ENCODE measurements around the gene PSTK. TPM values are rescaled to one million over a fixed set of nuclear protein-coding genes. Genes with fewer than 3 reads are reported as not detected.

PSTK gene
- total and polyA plus RNA-seq, 2 of the 13 experiments (the other 11 are each of a cell fraction or from before 2014, with no cell fraction given) = 8.2 to 9.3 TPM

DNA sequence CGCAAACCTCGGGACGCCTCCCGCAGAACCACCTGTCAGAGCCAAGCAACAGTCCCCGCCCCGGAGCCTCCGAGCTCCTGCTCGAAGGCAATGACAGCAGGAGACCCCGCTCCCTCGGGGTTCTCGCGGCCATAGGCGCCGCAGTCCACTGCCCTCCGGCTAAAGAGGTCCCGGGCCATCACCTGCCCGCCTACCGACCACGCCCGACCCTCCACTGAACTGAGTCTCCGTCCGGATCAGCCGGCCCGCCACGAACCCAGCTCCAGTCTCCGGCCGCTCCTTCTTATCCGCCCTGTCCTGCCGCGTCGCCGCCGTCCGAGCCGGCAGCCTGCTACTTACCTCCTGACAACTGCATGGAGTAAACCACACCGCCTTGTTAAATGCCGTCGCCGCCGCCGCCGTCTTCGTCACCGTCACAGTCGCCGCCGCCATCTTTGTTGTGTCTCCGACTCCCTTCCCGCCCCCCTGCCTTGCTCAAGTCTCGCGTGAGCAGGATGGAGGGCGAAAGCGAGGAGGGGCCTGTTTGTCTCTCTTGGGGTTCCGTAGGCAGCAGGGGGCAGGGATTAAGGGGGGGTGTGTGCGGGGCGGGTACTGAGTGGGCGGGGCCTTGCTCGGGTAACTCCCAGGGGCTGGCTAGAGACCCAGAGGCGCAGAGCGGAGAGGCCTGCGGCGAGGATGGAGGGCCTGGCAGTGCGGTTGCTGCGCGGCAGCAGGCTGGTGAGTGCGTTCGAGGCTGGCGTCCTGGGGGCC lies 28.3 kb downstream of the PSTK start, which contains the start of the genes ACADSB and IKZF5 (continued):
- TF ChIP-seq ZNF556 (CRISPR knock-in tag; IDR thresholded peaks at IDR 0.05; ENCODE audit: borderline replicate concordance) (no peak), POGZ (CRISPR knock-in tag; IDR thresholded peaks at IDR 0.05) (peak; percentile 88), SIX4 (CRISPR knock-in tag; IDR thresholded peaks at IDR 0.05) (no peak; the same call in 1 of the 2 replicates), RFXANK (CRISPR knock-in tag; IDR thresholded peaks at IDR 0.05) (no peak), TBX3 (IDR thresholded peaks at IDR 0.05; ENCODE audit: borderline replicate concordance) (no peak), MAFK (conservative IDR thresholded peaks at IDR 0.05 in 1 of 2, IDR thresholded peaks at IDR 0.05 in 1 of 2; ENCODE audit: low read length in 2 of 2) (no peak), CCAR2 (optimal IDR thresholded peaks at IDR 0.05; ENCODE audit: low read depth, low read length) (no peak), HNRNPL (IDR thresholded peaks at IDR 0.05; ENCODE audit: low read depth, low read length) (peak; percentile 13; the same call in 1 of the 2 replicates), ZNF839 (CRISPR knock-in tag; IDR thresholded peaks at IDR 0.05; ENCODE audit: borderline replicate concordance) (no peak), ZXDC (CRISPR knock-in tag; IDR thresholded peaks at IDR 0.05) (no peak), ZSCAN29 (CRISPR knock-in tag; conservative IDR thresholded peaks at IDR 0.05) (no peak), ZFP62 (CRISPR knock-in tag; IDR thresholded peaks at IDR 0.05) (no peak), ARNTL (CRISPR knock-in tag; IDR thresholded peaks at IDR 0.05) (peak; percentile 23; the same call in 1 of the 2 replicates), HMGA1 (CRISPR knock-in tag; conservative IDR thresholded peaks at IDR 0.05) (no peak), ZNF232 (CRISPR knock-in tag; IDR thresholded peaks at IDR 0.05; ENCODE audit: borderline replicate concordance) (no peak), ZNF296 (CRISPR knock-in tag; conservative IDR thresholded peaks at IDR 0.05) (no peak), ZNF484 (CRISPR knock-in tag; IDR thresholded peaks at IDR 0.05; ENCODE audit: borderline replicate concordance, low read depth) (no peak)
- TF ChIP-seq, protein P1, sequence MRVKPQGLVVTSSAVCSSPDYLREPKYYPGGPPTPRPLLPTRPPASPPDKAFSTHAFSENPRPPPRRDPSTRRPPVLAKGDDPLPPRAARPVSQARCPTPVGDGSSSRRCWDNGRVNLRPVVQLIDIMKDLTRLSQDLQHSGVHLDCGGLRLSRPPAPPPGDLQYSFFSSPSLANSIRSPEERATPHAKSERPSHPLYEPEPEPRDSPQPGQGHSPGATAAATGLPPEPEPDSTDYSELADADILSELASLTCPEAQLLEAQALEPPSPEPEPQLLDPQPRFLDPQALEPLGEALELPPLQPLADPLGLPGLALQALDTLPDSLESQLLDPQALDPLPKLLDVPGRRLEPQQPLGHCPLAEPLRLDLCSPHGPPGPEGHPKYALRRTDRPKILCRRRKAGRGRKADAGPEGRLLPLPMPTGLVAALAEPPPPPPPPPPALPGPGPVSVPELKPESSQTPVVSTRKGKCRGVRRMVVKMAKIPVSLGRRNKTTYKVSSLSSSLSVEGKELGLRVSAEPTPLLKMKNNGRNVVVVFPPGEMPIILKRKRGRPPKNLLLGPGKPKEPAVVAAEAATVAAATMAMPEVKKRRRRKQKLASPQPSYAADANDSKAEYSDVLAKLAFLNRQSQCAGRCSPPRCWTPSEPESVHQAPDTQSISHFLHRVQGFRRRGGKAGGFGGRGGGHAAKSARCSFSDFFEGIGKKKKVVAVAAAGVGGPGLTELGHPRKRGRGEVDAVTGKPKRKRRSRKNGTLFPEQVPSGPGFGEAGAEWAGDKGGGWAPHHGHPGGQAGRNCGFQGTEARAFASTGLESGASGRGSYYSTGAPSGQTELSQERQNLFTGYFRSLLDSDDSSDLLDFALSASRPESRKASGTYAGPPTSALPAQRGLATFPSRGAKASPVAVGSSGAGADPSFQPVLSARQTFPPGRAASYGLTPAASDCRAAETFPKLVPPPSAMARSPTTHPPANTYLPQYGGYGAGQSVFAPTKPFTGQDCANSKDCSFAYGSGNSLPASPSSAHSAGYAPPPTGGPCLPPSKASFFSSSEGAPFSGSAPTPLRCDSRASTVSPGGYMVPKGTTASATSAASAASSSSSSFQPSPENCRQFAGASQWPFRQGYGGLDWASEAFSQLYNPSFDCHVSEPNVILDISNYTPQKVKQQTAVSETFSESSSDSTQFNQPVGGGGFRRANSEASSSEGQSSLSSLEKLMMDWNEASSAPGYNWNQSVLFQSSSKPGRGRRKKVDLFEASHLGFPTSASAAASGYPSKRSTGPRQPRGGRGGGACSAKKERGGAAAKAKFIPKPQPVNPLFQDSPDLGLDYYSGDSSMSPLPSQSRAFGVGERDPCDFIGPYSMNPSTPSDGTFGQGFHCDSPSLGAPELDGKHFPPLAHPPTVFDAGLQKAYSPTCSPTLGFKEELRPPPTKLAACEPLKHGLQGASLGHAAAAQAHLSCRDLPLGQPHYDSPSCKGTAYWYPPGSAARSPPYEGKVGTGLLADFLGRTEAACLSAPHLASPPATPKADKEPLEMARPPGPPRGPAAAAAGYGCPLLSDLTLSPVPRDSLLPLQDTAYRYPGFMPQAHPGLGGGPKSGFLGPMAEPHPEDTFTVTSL (CRISPR knock-in tag; IDR thresholded peaks at IDR 0.05; ENCODE audit: borderline replicate concordance) = peak; percentile 46; the same call in 1 of the 2 replicates
- TF ChIP-seq, protein P2, sequence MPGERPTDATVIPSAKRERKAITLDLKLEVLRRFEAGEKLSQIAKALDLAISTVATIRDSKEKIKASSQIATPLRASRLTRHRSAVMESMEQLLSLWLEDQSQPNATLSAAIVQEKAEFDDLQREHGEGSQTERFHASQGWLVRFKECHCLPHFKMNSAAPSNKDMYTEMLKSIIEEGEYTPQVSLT (CRISPR knock-in tag; IDR thresholded peaks at IDR 0.05; ENCODE audit: borderline replicate concordance, low read depth) = no peak
- TF ChIP-seq, protein P3, sequence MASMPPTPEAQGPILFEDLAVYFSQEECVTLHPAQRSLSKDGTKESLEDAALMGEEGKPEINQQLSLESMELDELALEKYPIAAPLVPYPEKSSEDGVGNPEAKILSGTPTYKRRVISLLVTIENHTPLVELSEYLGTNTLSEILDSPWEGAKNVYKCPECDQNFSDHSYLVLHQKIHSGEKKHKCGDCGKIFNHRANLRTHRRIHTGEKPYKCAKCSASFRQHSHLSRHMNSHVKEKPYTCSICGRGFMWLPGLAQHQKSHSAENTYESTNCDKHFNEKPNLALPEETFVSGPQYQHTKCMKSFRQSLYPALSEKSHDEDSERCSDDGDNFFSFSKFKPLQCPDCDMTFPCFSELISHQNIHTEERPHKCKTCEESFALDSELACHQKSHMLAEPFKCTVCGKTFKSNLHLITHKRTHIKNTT (CRISPR knock-in tag; IDR thresholded peaks at IDR 0.05) = no peak
